NK-92 (cell line): ENCODE results near the gene ZBTB48.

Experiments
- DNase-seq: peaks from one replicate; lab custom pipeline; 2025; ENCODE audit not compliant: unreplicated experiment; lab: John Stamatoyannopoulos, UW

Gene ZBTB48

GRCh38 chr1:6572653-6573383 is 7.0 kb upstream of the ZBTB48 start:
- DNase-seq = no peak

GRCh38 chr1:6574025-6574620 is 5.7 kb upstream of the ZBTB48 start:
- no peak for DNase-seq

GRCh38 chr1:6574818-6575217 is 5.0 kb upstream of the ZBTB48 start:
- no peak for DNase-seq

- no peak for DNase-seq
Measured at GRCh38 chr1:6577831-6578525, 1.8 kb upstream of the ZBTB48 start.

- DNase-seq = no peak
Measured at GRCh38 chr1:6578624-6579373, 995 bp upstream of the ZBTB48 start.

- no peak for DNase-seq
Measured at GRCh38 chr1:6580119-6580592, 362 bp downstream of the ZBTB48 start.

GRCh38 chr1:6580593-6581409 is 1.0 kb downstream of the ZBTB48 start:
- no peak for DNase-seq

- no peak for DNase-seq
Measured at GRCh38 chr1:6581561-6582305, 1.9 kb downstream of the ZBTB48 start.

GRCh38 chr1:6582370-6582769 is 2.6 kb downstream of the ZBTB48 start:
- no peak for DNase-seq

- DNase-seq = no peak
Measured at GRCh38 chr1:6584126-6585080, 4.6 kb downstream of the ZBTB48 start.

- no peak for DNase-seq
Measured at GRCh38 chr1:6585081-6585722, 5.4 kb downstream of the ZBTB48 start.

- DNase-seq = no peak
Measured at GRCh38 chr1:6585841-6586240, 6.0 kb downstream of the ZBTB48 start.

- no peak for DNase-seq
Measured at GRCh38 chr1:6586404-6586816, 6.6 kb downstream of the ZBTB48 start.

GRCh38 chr1:6587261-6588005 is 7.6 kb downstream of the ZBTB48 start:
- DNase-seq = no peak

- DNase-seq = no peak
Measured at GRCh38 chr1:6588128-6588892, 8.5 kb downstream of the ZBTB48 start.

GRCh38 chr1:6588893-6589520 is 9.2 kb downstream of the ZBTB48 start:
- DNase-seq = no peak
